ENCODE measurements around the gene A4GNT. TPM values are rescaled to one million over a fixed set of nuclear protein-coding genes. Genes with fewer than 3 reads are reported as not detected.
"Not testable (repeated sequence)": the region's sequence is repeated elsewhere in the genome, so short reads cannot be mapped to it uniquely, and the experiment has no call there.

Gene A4GNT
- 0.07 TPM for polyA plus RNA-seq
- long read RNA-seq, donor 1 = 0 reads
- long read RNA-seq, donor 2 = 0 reads
- long read RNA-seq, donor 3 = 0 reads
- long read RNA-seq, donor 4 = 0 reads
- long read RNA-seq, donor 5 = 0 reads
- long read RNA-seq, donor 6 = 0 reads
- long read RNA-seq, donor 7 = 0 reads
- long read RNA-seq, donor 8 = 0 reads
- long read RNA-seq, donor 9 = 0 reads
- long read RNA-seq, donor 10 = 0 reads
- long read RNA-seq, donor 11 = 0 reads

DNA sequence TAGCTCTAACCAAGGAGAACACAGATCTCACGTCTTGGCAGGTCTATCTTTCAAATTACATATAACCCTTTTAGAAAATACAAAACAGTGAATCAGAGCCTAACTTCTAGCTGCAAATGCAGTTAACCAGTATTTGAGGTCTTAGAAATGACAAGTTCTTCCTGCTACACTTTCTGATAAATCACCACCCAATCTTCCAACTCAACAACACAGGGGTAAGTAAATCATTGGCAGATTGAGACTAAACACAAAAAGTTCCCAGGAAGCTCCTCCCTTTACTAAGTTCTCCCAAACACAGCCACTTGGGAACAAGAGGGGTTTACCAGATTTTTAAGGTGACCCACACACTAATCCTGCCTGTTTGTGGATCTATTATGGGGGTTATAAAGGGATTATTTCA is at the start of gene A4GNT:
A4GNT (minus strand) TSS at position 152 of the 400 bp plus-strand sequence. CDS start 1,134 bp downstream, outside the sequence.
- H3K4me3 ChIP-seq (ENCODE audit: low read length) = no peak within 1 kb of the TSS
- peaks cover 3% of the 10 kb centered on the region for H3K27me3 ChIP-seq (ENCODE audit: control insufficient read depth, insufficient read depth, low read length)
- H3K36me3 ChIP-seq (ENCODE audit: control insufficient read depth, insufficient read depth, low read length) = no peaks in the 10 kb centered on the region

DNA sequence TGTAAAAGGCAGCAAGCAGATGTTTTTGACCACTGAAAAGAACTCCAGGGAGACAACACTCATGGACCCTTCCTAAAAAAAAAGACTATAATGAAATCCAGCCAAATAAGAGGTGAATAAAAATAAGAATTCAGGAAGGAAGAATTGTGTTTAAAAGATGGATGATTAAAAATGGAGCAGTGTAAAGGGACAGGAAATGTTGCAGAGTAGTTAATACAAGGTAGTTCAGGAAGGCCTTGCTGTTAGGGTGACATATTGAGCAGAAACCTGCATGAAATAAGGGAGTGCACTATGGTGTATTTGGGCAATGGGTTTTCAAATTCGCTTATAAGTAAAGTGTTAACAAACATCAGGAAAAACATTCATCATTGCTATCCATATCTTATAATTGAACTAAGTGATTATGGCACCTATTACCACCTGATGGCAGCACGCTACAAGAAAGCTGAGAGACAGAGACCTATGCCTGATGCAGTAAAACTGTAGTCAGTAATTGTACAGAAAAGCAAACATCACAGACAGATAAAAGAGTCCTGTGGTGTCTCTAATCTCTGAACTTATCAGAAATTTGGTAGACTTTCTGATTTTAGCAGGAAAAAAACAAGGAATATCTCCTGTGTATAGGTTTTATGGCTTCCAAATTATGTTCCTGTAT is 48.3 kb upstream of the A4GNT start:
- Histone ChIP-seq H3K27me3 (ENCODE audit: control insufficient read depth, insufficient read depth, low read length) (peaks cover 12% of the 10 kb centered on the region), H3K36me3 (ENCODE audit: control insufficient read depth, insufficient read depth, low read length) (no peaks in the 10 kb centered on the region), H3K4me1 (ENCODE audit: control insufficient read depth, insufficient read depth, low read length) (peaks cover 3% of the 10 kb centered on the region), H3K4me3 (ENCODE audit: low read length) (no peak overlapping the region), H3K27ac (ENCODE audit: low read length) (no peak overlapping the region), H3K9me3 (ENCODE audit: control insufficient read depth, low read depth, low read length) (no peaks in the 10 kb centered on the region)
- WGBS (ENCODE audit: insufficient coverage, low lambda C conversion rate) = no CpG with 5 or more reads among the region's 2 CpGs
- peak; percentile 38 to 48 for DNase-seq

More for the DNA sequence above, at the start of gene A4GNT:
- WGBS (ENCODE audit: insufficient coverage, low lambda C conversion rate) = no CpG with 5 or more reads among the region's 1 CpG
- H3K4me1 ChIP-seq (ENCODE audit: control insufficient read depth, insufficient read depth, low read length) = no peaks in the 10 kb centered on the region
- H3K9me3 ChIP-seq (ENCODE audit: control insufficient read depth, low read depth, low read length) = no peaks in the 10 kb centered on the region
- no peak for DNase-seq
- H3K27ac ChIP-seq (ENCODE audit: low read length) = no peak within 1 kb of the TSS

DNA sequence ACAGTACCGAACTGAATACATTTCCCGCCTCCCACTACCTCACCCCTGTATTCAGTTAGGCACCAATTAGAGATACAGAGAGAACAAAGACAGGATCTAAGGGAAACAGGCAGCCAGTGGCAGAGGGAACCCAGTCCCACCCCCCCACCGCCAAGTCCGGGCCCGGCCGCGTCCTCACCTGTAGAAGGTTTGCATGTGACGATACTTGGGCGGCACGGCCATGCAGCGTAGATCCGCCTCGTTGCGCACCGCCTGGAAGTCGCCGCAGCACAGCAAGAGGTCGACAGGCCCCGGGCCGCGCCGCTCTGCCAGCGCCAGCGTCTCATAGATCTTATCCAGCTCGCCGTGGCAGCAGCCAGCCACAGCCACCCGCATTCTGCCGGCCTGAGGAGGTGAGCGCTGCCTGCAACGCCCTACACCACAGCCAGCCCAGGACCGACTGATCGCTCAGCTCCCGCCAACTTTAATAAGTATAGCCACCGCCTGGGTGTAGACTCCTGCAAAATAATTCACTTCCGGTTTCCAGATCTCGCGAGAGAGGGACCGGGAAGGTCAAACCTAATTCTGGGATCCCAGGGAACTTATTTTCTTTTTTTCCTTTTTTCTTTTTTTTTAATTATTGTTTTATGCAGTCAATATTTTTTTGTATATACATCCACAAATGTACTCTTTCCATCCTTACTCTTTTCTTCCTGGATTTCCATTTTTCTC is 42.4 kb upstream of the A4GNT start, which contains the start of gene DBR1:
DBR1 (minus strand) TSS at position 501 of the 711 bp plus-strand sequence; CDS start at position 375, 126 bp downstream.
- Histone ChIP-seq H3K27me3 (ENCODE audit: control insufficient read depth, insufficient read depth, low read length) (no peaks in the 10 kb centered on the region), H3K4me1 (ENCODE audit: control insufficient read depth, insufficient read depth, low read length) (no peaks in the 10 kb centered on the region), H3K27ac (ENCODE audit: low read length) (peak within 1 kb of the TSS; percentile 57), H3K9me3 (ENCODE audit: control insufficient read depth, low read depth, low read length) (no peaks in the 10 kb centered on the region), H3K4me3 (ENCODE audit: low read length) (peak within 1 kb of the TSS; percentile 84), H3K36me3 (ENCODE audit: control insufficient read depth, insufficient read depth, low read length) (peaks cover 12% of the 10 kb centered on the region)
- 0% methylated on average over 5 of the region's 38 CpGs for WGBS (ENCODE audit: insufficient coverage, low lambda C conversion rate)
- peak; percentile 58 to 86 for DNase-seq

DNA sequence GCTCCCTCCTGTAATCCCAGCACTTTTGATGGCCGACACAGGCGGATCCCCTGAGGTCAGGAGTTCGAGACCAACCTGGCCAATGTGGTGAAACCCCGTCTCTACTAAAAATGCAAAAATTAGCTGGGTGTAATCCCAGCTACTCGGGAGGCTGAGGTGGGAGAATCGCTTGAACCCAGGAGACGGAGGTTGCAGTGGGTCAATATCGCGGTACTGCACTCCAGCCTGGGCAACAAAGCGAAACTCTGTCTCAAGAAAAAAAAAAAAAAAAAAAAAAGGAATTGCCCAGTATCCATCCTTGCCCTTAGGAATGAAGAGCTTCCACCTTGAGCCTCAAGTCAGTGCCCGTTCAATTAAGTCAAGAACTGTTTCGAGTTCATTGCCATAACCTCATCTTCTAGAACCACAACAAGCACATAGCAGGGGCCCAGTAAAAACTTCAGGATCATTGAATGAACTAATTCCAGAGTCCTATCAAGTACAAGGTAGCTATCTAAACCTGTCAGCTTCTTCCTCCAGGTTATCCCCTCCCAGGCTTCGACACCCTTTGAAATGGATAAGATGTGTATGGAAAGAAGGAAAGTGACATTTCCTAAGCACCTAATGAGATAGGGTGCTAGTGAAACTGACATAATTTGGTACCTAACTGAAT is 41.7 kb upstream of the A4GNT start:
- Histone ChIP-seq H3K4me3 (ENCODE audit: low read length) (peak overlapping the region; percentile 84), H3K9me3 (ENCODE audit: control insufficient read depth, low read depth, low read length) (no peaks in the 10 kb centered on the region), H3K27ac (ENCODE audit: low read length) (peak overlapping the region; percentile 57), H3K27me3 (ENCODE audit: control insufficient read depth, insufficient read depth, low read length) (no peaks in the 10 kb centered on the region), H3K36me3 (ENCODE audit: control insufficient read depth, insufficient read depth, low read length) (peaks cover 16% of the 10 kb centered on the region), H3K4me1 (ENCODE audit: control insufficient read depth, insufficient read depth, low read length) (no peaks in the 10 kb centered on the region)
- no CpG with 5 or more reads among the region's 13 CpGs for WGBS (ENCODE audit: insufficient coverage, low lambda C conversion rate)
- DNase-seq = no peak

GRCh38 chr3:138172625-138173024 is 40.4 kb upstream of the A4GNT start:
- Histone ChIP-seq H3K4me1 (ENCODE audit: control insufficient read depth, insufficient read depth, low read length) (no peaks in the 10 kb centered on the region), H3K27me3 (ENCODE audit: control insufficient read depth, insufficient read depth, low read length) (no peaks in the 10 kb centered on the region), H3K27ac (ENCODE audit: low read length) (no peak overlapping the region), H3K9me3 (ENCODE audit: control insufficient read depth, low read depth, low read length) (no peaks in the 10 kb centered on the region), H3K4me3 (ENCODE audit: low read length) (no peak overlapping the region), H3K36me3 (ENCODE audit: control insufficient read depth, insufficient read depth, low read length) (peaks cover 20% of the 10 kb centered on the region)
- no peak for DNase-seq
- 67% methylated on average over 1 of the region's 2 CpGs for WGBS (ENCODE audit: insufficient coverage, low lambda C conversion rate)

DNA sequence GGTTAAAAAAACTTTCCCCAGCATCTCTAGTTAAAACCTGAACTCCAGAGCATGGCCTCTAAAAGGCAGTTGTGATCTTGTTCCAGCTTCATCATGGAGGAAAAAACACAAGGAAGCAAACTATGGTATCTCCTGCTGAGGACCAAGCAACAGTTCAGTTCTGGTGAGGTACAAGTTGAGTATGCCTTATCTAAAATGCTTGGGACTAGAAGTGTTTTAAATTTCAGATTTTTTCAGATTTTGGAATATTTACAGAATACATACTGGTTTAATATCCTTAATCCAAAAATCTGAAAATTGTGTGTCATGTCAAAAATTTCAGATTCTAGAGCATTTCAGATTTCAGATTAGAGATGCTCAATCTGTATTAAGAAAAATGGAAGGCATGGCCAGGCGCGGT is 32.9 kb upstream of the A4GNT start:
- Histone ChIP-seq H3K9me3 (ENCODE audit: control insufficient read depth, low read depth, low read length) (no peaks in the 10 kb centered on the region), H3K4me3 (ENCODE audit: low read length) (no peak overlapping the region), H3K4me1 (ENCODE audit: control insufficient read depth, insufficient read depth, low read length) (no peaks in the 10 kb centered on the region), H3K27ac (ENCODE audit: low read length) (no peak overlapping the region), H3K27me3 (ENCODE audit: control insufficient read depth, insufficient read depth, low read length) (no peaks in the 10 kb centered on the region), H3K36me3 (ENCODE audit: control insufficient read depth, insufficient read depth, low read length) (peaks cover 53% of the 10 kb centered on the region)
- DNase-seq = no peak
- WGBS (ENCODE audit: insufficient coverage, low lambda C conversion rate) = no CpG with 5 or more reads among the region's 2 CpGs

DNA sequence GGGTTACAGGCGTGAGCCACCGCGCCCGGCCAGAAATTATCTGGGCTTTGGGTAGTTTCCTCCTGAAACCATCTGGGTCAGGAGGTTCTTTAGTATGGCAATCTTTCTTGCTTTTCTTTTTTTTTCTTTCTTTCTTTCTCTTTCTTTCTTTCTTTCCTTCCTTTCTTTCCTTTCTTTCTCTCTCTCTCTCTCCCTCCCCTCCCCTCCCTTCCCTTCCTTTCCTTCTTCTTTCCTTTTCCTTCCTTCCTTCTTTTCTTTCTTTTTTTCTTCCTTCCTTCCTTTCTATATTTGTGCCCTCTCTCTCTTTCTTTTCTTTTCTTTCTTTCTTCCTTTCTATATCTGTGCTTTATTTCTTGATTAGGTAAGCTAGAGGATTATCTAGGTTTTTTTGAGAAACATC is 25.6 kb upstream of the A4GNT start:
- Histone ChIP-seq H3K36me3 (ENCODE audit: control insufficient read depth, insufficient read depth, low read length) (peaks cover 15% of the 10 kb centered on the region), H3K4me1 (ENCODE audit: control insufficient read depth, insufficient read depth, low read length) (no peaks in the 10 kb centered on the region), H3K4me3 (ENCODE audit: low read length) (no peak overlapping the region), H3K27ac (ENCODE audit: low read length) (no peak overlapping the region), H3K27me3 (ENCODE audit: control insufficient read depth, insufficient read depth, low read length) (no peaks in the 10 kb centered on the region), H3K9me3 (ENCODE audit: control insufficient read depth, low read depth, low read length) (no peaks in the 10 kb centered on the region)
- 95% methylated on average over 4 of the region's 4 CpGs for WGBS (ENCODE audit: insufficient coverage, low lambda C conversion rate)
- no peak for DNase-seq

- H3K27me3 ChIP-seq (ENCODE audit: control insufficient read depth, insufficient read depth, low read length) = no peaks in the 10 kb centered on the region
- H3K4me1 ChIP-seq (ENCODE audit: control insufficient read depth, insufficient read depth, low read length) = no peaks in the 10 kb centered on the region
- no peak overlapping the region for H3K4me3 ChIP-seq (ENCODE audit: low read length)
- H3K9me3 ChIP-seq (ENCODE audit: control insufficient read depth, low read depth, low read length) = no peaks in the 10 kb centered on the region
- H3K36me3 ChIP-seq (ENCODE audit: control insufficient read depth, insufficient read depth, low read length) = no peaks in the 10 kb centered on the region
- H3K27ac ChIP-seq (ENCODE audit: low read length) = no peak overlapping the region
- no peak for DNase-seq
Observed at GRCh38 chr3:138154534-138154933, 22.3 kb upstream of the A4GNT start.

- no peaks in the 10 kb centered on the region for H3K4me1 ChIP-seq (ENCODE audit: control insufficient read depth, insufficient read depth, low read length)
- H3K27me3 ChIP-seq (ENCODE audit: control insufficient read depth, insufficient read depth, low read length) = no peaks in the 10 kb centered on the region
- H3K4me3 ChIP-seq (ENCODE audit: low read length) = no peak overlapping the region
- 86% methylated on average over 1 of the region's 4 CpGs for WGBS (ENCODE audit: insufficient coverage, low lambda C conversion rate)
- no peak for DNase-seq
- no peaks in the 10 kb centered on the region for H3K9me3 ChIP-seq (ENCODE audit: control insufficient read depth, low read depth, low read length)
- no peak overlapping the region for H3K27ac ChIP-seq (ENCODE audit: low read length)
- no peaks in the 10 kb centered on the region for H3K36me3 ChIP-seq (ENCODE audit: control insufficient read depth, insufficient read depth, low read length)
Observed at GRCh38 chr3:138148503-138148902, 16.3 kb upstream of the A4GNT start.

GRCh38 chr3:138142181-138142580 is 10.0 kb upstream of the A4GNT start:
- H3K9me3 ChIP-seq (ENCODE audit: control insufficient read depth, low read depth, low read length); H3K4me1 ChIP-seq (ENCODE audit: control insufficient read depth, insufficient read depth, low read length); DNase-seq; H3K4me3 ChIP-seq (ENCODE audit: low read length); H3K36me3 ChIP-seq (ENCODE audit: control insufficient read depth, insufficient read depth, low read length); H3K27me3 ChIP-seq (ENCODE audit: control insufficient read depth, insufficient read depth, low read length); H3K27ac ChIP-seq (ENCODE audit: low read length): not testable (repeated sequence)
- 83% methylated on average over 1 of the region's 3 CpGs for WGBS (ENCODE audit: insufficient coverage, low lambda C conversion rate)
